ENCODE results near the gene UQCC2.

Gene UQCC2

DNA sequence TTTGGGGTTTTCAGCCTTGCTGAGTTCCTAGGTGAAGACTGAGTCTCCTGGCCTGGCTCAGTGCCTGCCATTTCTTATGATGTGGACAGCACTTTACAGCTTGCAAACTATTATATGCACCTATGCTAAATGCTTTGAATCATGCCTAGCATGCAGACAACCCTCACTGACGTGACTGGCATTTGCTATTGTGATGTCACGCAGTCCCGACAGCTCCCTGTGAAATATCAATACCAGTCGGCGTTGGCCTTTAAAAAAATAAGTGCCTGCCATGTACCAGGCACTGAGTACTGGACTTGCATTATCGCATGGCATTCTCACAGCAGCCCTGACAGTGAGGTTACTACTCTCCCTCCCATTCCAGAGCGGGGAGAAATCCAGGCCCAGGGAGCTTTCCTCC is 35.5 kb downstream of the UQCC2 start:
- DNase-seq (ENCODE audit: low spot score): no peak

DNA sequence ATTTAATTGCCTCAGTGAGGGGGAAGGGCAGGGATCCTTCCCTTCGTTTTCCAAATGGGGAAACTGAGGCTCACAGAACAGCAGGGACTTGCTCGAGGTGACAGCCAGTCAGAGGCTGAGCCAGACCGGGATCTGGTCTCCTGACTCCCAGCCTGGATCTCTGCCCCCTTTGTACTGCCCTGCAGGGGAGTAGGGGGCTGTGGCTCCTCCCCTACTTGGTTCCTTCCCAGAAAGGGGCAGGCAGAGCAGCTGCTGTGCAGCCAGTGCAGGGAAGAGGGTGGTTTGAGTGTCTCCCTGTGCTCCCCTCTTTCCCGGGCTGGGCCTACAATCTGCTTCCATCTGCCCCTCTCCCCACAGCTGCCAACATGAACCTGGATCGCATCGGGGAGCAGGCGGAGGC is 37.6 kb downstream of the UQCC2 start:
- DNase-seq (ENCODE audit: low spot score): no peak

GRCh38 chr6:33672808-33673207 is 38.7 kb downstream of the UQCC2 start:
- peak; percentile 76 for DNase-seq (ENCODE audit: low spot score)

DNA sequence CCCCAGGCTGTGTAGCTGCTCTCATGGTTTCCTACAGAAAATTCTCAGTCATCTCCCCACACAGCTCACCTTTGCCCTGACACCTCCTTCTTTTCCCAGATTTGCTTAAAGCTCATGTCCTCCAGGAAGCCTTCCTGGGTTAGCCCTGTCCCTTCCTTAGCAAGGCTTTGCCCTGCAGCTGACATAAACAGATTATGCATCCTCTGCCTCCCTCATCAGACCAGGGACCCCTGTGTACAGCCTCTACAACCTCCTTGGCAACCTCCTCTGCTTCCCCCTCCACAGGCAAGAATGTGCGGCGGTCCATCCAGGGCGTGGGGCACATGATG is 39.8 kb downstream of the UQCC2 start:
- no peak for DNase-seq (ENCODE audit: low spot score)

DNA sequence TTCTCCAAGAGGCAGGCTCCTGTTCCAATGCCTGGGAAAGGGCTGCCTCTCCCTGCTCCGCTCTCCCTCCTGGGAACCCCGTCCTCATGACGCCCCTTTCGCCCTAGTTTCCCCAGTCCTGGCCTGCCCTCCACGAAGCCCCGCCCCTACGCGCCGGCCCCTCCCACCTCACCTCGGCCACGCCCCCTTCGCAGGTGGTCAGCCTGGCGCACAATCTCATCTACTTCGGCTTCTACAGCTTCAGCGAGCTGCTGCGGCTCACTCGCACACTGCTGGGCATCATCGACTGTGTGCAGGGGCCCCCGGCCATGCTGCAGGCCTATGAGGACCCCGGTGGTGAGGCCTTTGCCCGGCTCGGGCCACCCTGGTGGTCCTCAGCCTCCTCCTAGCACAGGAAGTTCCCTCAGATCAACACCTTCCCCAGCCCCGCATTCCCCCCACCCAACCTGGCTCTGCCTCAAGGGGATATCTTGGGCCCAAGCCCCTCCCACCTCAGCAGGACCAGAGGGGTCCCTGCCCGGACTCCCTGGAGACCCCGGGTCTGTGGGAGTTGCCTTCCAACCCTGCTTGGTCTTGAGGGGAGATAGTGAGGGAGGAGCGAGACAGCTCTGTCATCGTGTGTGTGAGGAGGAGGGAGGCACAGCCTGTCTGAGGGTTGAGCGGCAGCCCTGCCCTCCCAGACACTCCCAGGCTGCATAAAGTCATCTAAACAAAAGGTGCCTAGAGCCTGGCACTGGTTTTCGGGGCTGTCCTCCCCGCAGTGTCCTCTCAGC is 40.3 kb downstream of the UQCC2 start:
- DNase-seq (ENCODE audit: low spot score): peak; percentile 93

DNA sequence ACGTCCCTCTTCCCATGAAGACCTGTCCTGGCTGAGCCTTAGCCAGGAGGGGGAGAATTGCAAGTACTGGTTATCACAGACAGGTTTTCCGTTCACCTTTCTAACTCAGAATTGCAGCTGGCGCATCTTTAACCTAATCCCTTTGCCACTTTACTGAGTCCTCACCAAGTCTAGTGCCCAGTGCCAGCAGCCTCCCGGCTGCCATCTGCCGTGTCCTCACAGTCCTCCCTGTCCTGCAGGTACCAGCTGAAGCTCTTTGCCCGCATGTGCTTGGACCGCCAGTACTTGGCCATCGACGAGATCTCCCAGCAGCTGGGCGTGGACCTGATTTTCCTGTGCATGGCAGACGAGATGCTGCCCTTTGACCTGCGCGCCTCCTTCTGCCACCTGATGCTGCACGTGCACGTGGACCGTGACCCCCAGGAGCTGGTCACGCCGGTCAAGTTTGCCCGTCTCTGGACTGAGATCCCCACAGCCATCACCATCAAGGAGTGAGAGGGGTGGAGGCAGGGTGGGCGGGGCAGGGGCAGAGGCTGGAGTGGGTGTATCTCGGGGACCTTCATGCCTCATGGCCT is 41.3 kb downstream of the UQCC2 start:
- no peak for DNase-seq (ENCODE audit: low spot score)

GRCh38 chr6:33668914-33669313 is 42.6 kb downstream of the UQCC2 start:
- peak; percentile 70 for DNase-seq (ENCODE audit: low spot score)

DNA sequence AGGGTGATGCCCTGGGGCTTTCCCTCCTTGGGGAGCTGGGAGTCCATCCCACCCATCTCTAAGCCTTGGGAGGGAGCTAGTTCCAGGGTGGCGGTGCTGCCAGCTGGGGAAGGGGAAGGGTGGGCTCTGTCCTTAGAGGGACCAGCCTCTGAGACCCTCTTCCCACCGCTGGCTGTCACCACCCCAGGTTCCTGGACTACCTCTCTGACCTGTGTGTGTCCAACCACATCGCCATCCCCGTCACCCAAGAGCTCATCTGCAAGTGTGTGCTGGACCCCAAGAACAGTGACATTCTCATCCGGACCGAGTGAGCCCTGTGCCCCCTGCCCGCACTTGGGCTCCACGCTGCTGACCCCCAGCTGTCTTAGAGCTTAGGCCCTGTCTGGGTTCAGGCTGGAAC is 43.2 kb downstream of the UQCC2 start:
- DNase-seq (ENCODE audit: low spot score): no peak

- DNase-seq (ENCODE audit: low spot score): no peak
Observed at GRCh38 chr6:33667776-33668175, 43.7 kb downstream of the UQCC2 start.

- no peak for DNase-seq (ENCODE audit: low spot score)
Observed at GRCh38 chr6:33667072-33667471, 44.4 kb downstream of the UQCC2 start.

- DNase-seq (ENCODE audit: low spot score): peak; percentile 47
Observed at GRCh38 chr6:33665957-33666356, 45.5 kb downstream of the UQCC2 start.

DNA sequence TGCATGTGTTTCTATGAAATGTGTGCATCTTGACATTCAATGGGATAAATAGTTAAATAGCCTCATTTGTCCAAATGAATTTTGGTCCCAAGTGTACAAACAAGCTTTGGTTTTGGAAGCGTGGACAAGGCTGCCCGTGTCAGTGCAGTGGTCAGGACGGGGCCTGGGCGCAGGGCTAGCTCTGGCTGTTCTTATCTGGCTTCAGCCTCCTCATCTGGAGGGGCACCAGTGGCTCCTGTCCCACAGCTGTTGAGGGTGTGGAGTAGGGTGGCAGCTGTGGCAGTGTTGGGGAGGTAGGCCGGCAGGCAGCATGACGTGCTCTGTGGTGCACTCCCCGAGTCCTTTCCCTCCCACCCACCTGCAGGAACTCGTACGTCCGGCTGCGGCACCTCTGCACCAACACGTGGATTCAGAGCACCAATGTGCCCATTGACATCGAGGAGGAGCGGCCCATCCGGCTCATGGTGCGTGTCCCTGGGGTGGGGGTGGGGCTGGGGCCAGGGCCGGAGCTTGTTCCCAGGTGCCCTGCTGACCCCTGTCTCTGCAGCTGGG is 46.9 kb downstream of the UQCC2 start:
- DNase-seq (ENCODE audit: low spot score): no peak

- DNase-seq (ENCODE audit: low spot score): no peak
Observed at GRCh38 chr6:33663727-33664449, 47.6 kb downstream of the UQCC2 start.

- DNase-seq (ENCODE audit: low spot score): no peak
Observed at GRCh38 chr6:33663028-33663427, 48.5 kb downstream of the UQCC2 start.

GRCh38 chr6:33662318-33662717 is 49.2 kb downstream of the UQCC2 start:
- DNase-seq (ENCODE audit: low spot score): no peak

DNA sequence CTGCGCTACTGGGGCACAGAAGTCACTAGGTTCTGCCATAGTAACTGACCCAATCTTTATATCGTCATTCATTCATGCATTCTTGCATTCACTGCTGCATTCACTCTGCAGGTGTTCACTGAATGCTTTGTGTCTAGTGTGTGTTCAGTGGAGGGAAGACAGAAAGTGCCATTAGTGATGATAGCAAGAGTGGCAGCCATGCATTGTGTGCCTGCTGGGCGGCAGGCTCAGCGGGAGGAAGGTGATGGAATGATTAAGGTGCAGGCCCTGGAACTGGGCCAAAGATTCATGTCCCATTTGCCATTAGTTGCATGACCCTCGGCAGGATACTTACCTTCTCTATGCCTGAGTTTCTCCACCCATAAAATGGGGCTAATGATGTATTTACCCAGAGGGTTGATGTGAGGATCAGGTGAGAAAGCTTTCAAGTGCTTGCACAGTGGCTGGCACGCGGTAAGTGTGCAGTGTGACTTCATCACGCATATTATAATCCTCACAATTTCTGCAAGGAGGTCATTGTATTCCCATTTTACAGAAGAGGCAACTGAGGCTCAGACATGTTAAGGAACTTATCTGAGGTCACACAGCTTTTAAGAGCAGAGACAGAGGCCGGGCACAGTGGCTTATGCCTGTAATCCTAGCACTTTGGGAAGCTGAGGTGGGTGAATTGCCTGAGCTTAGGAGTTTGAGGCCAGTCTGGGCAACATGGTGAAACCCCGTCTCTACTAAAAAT is 50.2 kb downstream of the UQCC2 start:
- no peak for DNase-seq (ENCODE audit: low spot score)

- no peak for DNase-seq (ENCODE audit: low spot score)
Observed at GRCh38 chr6:33659986-33660385, 51.5 kb downstream of the UQCC2 start.

- DNase-seq (ENCODE audit: low spot score): no peak
Observed at GRCh38 chr6:33658982-33659689, 52.4 kb downstream of the UQCC2 start.

DNA sequence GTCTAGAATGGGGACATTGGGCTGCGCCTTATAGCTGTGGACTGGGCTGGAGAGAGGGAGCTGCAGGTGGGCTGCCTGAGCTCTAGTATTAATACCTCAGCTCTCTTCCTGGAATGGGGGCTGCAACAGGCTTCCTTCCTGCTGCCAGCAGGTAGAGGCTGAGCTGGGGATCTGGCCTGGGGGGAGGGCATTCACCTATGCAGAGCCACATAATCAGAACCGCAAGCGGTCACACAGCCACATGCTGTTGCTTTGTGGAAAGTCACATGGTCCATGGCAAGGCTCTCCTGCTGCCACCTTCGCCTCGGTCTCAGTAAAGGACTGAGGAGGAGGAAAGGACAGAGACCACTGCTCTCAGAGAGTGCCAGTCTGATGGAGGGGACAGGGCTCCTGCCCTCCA is 54.7 kb downstream of the UQCC2 start:
- DNase-seq (ENCODE audit: low spot score): peak; percentile 56

GRCh38 chr6:33654831-33655554 is 56.5 kb downstream of the UQCC2 start:
- no peak for DNase-seq (ENCODE audit: low spot score)

DNA sequence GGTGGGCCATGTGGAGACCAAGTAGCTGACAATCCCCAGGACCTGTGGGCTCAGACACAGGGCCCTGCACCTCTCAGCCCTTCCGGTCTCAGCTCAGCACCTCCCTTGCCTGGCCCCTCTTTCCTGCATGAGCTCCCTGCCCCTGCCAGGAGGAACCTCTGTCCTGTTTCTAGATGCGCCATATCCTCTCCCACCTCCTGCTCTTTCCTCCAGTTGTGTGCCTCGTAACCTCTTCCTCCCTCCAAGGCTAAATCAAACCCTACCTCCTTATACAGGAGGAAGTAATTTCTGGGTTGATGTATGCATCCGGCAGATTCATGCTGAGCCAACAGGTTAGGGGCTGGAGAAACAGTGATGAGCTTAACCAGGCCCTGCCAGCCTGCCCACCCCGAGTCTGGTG is 59.5 kb downstream of the UQCC2 start:
- DNase-seq (ENCODE audit: low spot score): no peak
